HG02610 (cell line): ENCODE measurements around the gene NUF2.

Source experiments
- ATAC-seq: cut with Tn5 transposase; IDR thresholded peaks from one replicate; pipeline ENCODE4 v1.9.1; 2021; ENCODE audit warnings: mild to moderate bottlenecking, moderate library complexity; ENCODE audit not compliant: unreplicated experiment

The NUF2 gene

GRCh38 chr1:163399001-163399400 is 77.2 kb downstream of the NUF2 start:
- no peak for ATAC-seq

DNA sequence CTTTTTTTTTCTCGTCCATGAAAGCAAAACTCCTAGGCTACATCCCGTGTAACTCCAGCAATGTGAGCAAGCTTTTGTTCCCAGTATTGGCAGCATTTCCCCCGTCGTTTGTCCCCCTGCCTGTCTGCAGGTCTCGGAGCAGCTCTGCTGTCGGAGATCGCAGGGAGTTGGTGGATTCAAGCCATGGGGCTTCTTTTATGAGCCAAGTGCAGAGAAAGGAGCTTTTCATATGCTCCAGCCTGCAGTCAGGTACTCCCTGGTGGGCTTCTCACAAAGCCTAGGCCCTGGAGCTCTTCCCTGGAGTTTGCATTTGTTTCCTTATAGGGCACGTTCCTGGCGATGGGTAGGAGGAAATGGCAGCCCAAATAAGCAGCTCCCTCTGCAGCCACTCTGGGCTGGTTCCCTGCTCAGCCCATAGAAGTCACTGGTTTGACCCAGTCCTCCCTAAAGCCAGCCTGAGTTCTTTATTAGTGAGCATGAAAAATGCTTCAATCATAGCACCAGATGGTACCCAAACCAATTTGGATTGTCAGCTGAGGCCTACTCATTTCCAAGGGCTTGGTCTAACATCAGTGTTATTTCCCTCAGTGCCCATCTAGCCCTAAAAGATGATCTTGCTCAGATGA is 78.3 kb downstream of the NUF2 start:
- no peak for ATAC-seq

- no peak for ATAC-seq
These were observed 79.5 kb downstream of the NUF2 start for GRCh38 chr1:163401211-163401610.
